ENCODE data around the gene GLB1L3. TPM values are rescaled to one million over a fixed set of nuclear protein-coding genes. Genes with fewer than 3 reads are reported as not detected.

GLB1L3 gene
- total and polyA plus RNA-seq, 11 donors, result not detected

GRCh38 chr11:134346976-134347350 lies 70.8 kb downstream of the GLB1L3 start:
- no peaks in the 10 kb centered on the region for H3K36me3 ChIP-seq
- ATAC-seq (no peak), DNase-seq (no peak)
- no peaks in the 10 kb centered on the region for H3K4me1 ChIP-seq
- intact Hi-C loops (cut with DNase I), result no loop called here
- H3K27me3 ChIP-seq, result peaks cover 0 to 19% (median 0%) of the 10 kb centered on the region in 9 donors
- TF ChIP-seq CTCF (IDR thresholded peaks at IDR 0.05), result no peak
- no peak for TF ChIP-seq POLR2A (IDR thresholded peaks at IDR 0.05)
- H3K9me3 ChIP-seq, result no peaks in the 10 kb centered on the region
- 60 to 75% (median 71%) methylated on average over 5 of the region's 5 CpGs for WGBS, 4 donors
- H3K4me3 ChIP-seq, result no peak overlapping the region
- no peak overlapping the region for H3K27ac ChIP-seq

GRCh38 chr11:134347441-134347840 lies 71.3 kb downstream of the GLB1L3 start:
- TF ChIP-seq CTCF (IDR thresholded peaks at IDR 0.05) (no peak), POLR2A (IDR thresholded peaks at IDR 0.05) (no peak)
- Histone ChIP-seq H3K27me3 (peaks cover 0 to 14% (median 0%) of the 10 kb centered on the region in 9 donors), H3K4me3 (no peak overlapping the region), H3K36me3 (no peaks in the 10 kb centered on the region), H3K27ac (no peak overlapping the region), H3K9me3 (no peaks in the 10 kb centered on the region), H3K4me1 (no peaks in the 10 kb centered on the region)
- ATAC-seq, result no peak
- intact Hi-C loops (cut with DNase I), result no loop called here
- no peak for DNase-seq
- WGBS, 4 donors, result 74 to 82% (median 79%) methylated on average over 10 of the region's 10 CpGs

GRCh38 chr11:134349109-134349801 lies 73.1 kb downstream of the GLB1L3 start:
- no peak overlapping the region for H3K4me3 ChIP-seq

More at GRCh38 chr11:134349109-134349801, 73.1 kb downstream of the GLB1L3 start:
- no peaks in the 10 kb centered on the region for H3K36me3 ChIP-seq
- 49 to 61% (median 56%) methylated on average over 6 of the region's 6 CpGs for WGBS, 4 donors
- intact Hi-C loops (cut with DNase I), result no loop called here
- no peaks in the 10 kb centered on the region for H3K4me1 ChIP-seq
- TF ChIP-seq POLR2A (IDR thresholded peaks at IDR 0.05) (no peak), CTCF (IDR thresholded peaks at IDR 0.05) (no peak)
- ATAC-seq, result no peak
- H3K27me3 ChIP-seq, result peaks cover 0 to 7% (median 0%) of the 10 kb centered on the region in 9 donors
- DNase-seq, result no peak
- peaks cover 0 to 8% (median 0%) of the 10 kb centered on the region in 12 donors for H3K9me3 ChIP-seq
- H3K27ac ChIP-seq, result no peak overlapping the region

All from heart left ventricle (tissue), 16 donors.